ENCODE results near the gene SLC35A5. TPM values are rescaled to one million over a fixed set of nuclear protein-coding genes. Genes with fewer than 3 reads are reported as not detected.

The SLC35A5 gene
- total and polyA plus RNA-seq, 4 donors: 11.7 to 25.4 (median 16.4) TPM

DNA sequence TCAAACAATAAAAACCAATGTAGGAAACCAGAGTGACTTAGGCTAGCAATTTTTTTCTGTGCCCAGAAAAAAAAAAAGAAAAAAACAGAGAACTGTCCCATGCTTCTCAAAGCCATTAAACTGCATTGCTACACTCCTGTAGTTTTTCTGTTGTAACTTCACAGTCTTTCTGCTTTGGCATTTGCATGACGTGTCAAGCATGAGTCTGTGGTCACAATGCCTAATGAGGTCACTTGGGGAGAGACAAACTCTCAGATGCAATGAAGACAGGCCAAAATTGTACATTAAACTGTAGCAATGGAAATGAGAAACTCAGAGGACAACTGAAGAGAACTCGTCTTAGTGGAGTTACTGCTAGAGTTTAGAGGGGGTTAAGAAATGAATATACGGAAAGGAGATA lies 48.3 kb downstream of the SLC35A5 start:
- H3K27me3 ChIP-seq (ENCODE audit: control insufficient read depth in 4 of 4, insufficient read depth in 4 of 4, low read length in 3 of 4): peaks cover 0 to 4% (median 0%) of the 10 kb centered on the region in 4 donors
- no peak overlapping the region for H3K9ac ChIP-seq (ENCODE audit: low read depth in 1 of 2, low read length in 2 of 2)
- no peak overlapping the region for H3K27ac ChIP-seq (ENCODE audit: low read depth in 1 of 2, low read length in 2 of 2)
- no peak for DNase-seq (ENCODE audit: low spot score)
- whole genome bisulfite sequencing: 75% methylated on average over 3 of the region's 3 CpGs
- H3K4me3 ChIP-seq (ENCODE audit: low read depth in 1 of 3, low read length in 3 of 3): no peak overlapping the region
- H3K4me1 ChIP-seq (ENCODE audit: control insufficient read depth in 4 of 4, insufficient read depth in 4 of 4, low read length in 3 of 4): no peaks in the 10 kb centered on the region
- no peaks in the 10 kb centered on the region for H3K36me3 ChIP-seq (ENCODE audit: control insufficient read depth in 4 of 4, insufficient read depth in 3 of 4, low read depth in 1 of 4, low read length in 3 of 4)
- TF ChIP-seq, protein P1, sequence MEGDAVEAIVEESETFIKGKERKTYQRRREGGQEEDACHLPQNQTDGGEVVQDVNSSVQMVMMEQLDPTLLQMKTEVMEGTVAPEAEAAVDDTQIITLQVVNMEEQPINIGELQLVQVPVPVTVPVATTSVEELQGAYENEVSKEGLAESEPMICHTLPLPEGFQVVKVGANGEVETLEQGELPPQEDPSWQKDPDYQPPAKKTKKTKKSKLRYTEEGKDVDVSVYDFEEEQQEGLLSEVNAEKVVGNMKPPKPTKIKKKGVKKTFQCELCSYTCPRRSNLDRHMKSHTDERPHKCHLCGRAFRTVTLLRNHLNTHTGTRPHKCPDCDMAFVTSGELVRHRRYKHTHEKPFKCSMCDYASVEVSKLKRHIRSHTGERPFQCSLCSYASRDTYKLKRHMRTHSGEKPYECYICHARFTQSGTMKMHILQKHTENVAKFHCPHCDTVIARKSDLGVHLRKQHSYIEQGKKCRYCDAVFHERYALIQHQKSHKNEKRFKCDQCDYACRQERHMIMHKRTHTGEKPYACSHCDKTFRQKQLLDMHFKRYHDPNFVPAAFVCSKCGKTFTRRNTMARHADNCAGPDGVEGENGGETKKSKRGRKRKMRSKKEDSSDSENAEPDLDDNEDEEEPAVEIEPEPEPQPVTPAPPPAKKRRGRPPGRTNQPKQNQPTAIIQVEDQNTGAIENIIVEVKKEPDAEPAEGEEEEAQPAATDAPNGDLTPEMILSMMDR (IDR thresholded peaks at IDR 0.05; ENCODE audit: low read depth, low read length, missing input control): no peak
- no peak for TF ChIP-seq NR2F2 (IDR thresholded peaks at IDR 0.05)
- no peak for TF ChIP-seq GABPA (IDR thresholded peaks at IDR 0.05 in 1 of 2, conservative IDR thresholded peaks at IDR 0.05 in 1 of 2)
- no peak for TF ChIP-seq JUND (IDR thresholded peaks at IDR 0.05)
- TF ChIP-seq YY1 (IDR thresholded peaks at IDR 0.05): no peak
- TF ChIP-seq, protein P2, sequence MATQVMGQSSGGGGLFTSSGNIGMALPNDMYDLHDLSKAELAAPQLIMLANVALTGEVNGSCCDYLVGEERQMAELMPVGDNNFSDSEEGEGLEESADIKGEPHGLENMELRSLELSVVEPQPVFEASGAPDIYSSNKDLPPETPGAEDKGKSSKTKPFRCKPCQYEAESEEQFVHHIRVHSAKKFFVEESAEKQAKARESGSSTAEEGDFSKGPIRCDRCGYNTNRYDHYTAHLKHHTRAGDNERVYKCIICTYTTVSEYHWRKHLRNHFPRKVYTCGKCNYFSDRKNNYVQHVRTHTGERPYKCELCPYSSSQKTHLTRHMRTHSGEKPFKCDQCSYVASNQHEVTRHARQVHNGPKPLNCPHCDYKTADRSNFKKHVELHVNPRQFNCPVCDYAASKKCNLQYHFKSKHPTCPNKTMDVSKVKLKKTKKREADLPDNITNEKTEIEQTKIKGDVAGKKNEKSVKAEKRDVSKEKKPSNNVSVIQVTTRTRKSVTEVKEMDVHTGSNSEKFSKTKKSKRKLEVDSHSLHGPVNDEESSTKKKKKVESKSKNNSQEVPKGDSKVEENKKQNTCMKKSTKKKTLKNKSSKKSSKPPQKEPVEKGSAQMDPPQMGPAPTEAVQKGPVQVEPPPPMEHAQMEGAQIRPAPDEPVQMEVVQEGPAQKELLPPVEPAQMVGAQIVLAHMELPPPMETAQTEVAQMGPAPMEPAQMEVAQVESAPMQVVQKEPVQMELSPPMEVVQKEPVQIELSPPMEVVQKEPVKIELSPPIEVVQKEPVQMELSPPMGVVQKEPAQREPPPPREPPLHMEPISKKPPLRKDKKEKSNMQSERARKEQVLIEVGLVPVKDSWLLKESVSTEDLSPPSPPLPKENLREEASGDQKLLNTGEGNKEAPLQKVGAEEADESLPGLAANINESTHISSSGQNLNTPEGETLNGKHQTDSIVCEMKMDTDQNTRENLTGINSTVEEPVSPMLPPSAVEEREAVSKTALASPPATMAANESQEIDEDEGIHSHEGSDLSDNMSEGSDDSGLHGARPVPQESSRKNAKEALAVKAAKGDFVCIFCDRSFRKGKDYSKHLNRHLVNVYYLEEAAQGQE (IDR thresholded peaks at IDR 0.05): no peak
- TF ChIP-seq TAF1 (conservative IDR thresholded peaks at IDR 0.05): no peak
- TF ChIP-seq HNF4G (IDR thresholded peaks at IDR 0.05): no peak
- no peak for TF ChIP-seq EGR1 (IDR thresholded peaks at IDR 0.05; ENCODE audit: low read depth in 2 of 2)
- no peak for TF ChIP-seq RXRA (IDR thresholded peaks at IDR 0.05)
- no peak for TF ChIP-seq FOXA1 (IDR thresholded peaks at IDR 0.05)
- no peak for TF ChIP-seq FOXA2 (IDR thresholded peaks at IDR 0.05)
- no peak for TF ChIP-seq RAD21 (IDR thresholded peaks at IDR 0.05)
- TF ChIP-seq, protein P3, sequence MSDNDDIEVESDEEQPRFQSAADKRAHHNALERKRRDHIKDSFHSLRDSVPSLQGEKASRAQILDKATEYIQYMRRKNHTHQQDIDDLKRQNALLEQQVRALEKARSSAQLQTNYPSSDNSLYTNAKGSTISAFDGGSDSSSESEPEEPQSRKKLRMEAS (IDR thresholded peaks at IDR 0.05): no peak
- TF ChIP-seq, protein P4, sequence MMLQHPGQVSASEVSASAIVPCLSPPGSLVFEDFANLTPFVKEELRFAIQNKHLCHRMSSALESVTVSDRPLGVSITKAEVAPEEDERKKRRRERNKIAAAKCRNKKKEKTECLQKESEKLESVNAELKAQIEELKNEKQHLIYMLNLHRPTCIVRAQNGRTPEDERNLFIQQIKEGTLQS (IDR thresholded peaks at IDR 0.05): no peak
- TF ChIP-seq SP1 (IDR thresholded peaks at IDR 0.05): no peak
- TF ChIP-seq HNF4A (conservative IDR thresholded peaks at IDR 0.05): no peak
- TF ChIP-seq, protein P5, sequence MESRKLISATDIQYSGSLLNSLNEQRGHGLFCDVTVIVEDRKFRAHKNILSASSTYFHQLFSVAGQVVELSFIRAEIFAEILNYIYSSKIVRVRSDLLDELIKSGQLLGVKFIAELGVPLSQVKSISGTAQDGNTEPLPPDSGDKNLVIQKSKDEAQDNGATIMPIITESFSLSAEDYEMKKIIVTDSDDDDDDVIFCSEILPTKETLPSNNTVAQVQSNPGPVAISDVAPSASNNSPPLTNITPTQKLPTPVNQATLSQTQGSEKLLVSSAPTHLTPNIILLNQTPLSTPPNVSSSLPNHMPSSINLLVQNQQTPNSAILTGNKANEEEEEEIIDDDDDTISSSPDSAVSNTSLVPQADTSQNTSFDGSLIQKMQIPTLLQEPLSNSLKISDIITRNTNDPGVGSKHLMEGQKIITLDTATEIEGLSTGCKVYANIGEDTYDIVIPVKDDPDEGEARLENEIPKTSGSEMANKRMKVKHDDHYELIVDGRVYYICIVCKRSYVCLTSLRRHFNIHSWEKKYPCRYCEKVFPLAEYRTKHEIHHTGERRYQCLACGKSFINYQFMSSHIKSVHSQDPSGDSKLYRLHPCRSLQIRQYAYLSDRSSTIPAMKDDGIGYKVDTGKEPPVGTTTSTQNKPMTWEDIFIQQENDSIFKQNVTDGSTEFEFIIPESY (IDR thresholded peaks at IDR 0.05): no peak
- no peaks in the 10 kb centered on the region for H3K9me3 ChIP-seq (ENCODE audit: control insufficient read depth in 4 of 4, low read length in 3 of 4)

Data from liver (tissue), 9 donors.